ENCODE measurements around the gene PACRGL.

Gene PACRGL

GRCh38 chr4:20683766-20684165, 16.5 kb upstream of the PACRGL start:
- TF ChIP-seq CTCF (IDR thresholded peaks at IDR 0.05; ENCODE audit: low read depth, low read length) = no peak

DNA sequence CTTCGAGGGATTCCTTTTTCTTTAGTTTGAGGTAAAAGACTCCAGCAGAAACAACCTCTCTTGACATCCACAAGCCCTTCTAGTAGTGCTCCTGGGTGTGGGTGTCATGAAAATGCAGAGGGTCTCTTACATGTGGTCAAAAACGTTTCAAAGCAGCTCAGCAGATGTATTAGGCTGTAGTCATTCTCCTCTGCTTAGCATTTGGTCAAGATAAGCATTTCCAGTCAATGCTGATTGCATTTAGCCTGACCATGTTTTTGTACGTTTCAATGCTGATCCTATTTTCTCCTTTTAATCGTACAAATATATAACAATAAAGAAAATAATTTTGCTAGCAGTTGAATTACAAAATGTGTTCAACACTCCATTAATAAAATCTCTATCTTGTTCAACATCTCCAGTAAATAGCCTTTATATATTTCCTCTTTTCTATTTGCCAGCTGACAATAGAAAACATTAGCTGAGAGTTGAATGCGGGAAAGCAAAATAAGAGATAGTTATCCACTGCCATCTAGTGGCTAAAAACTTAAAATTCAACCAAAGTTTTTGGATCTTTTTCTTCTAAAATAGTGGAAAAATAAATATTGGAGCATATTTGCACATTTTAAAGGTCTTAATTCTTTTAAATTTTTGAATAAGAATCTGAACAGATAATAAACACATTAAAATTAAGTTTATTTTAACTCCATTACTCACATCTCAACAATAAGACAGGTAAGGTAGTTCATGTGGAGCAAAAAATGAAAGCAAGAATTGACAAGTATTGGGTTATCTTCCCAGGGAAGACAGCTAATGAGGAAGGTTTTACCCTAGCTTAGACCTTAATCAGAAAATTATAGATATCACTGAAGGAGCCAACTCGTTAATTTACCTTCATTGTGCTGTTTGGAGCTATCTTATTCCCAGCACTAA, 15.2 kb upstream of the PACRGL start:
- peak; percentile 44 for TF ChIP-seq CTCF (IDR thresholded peaks at IDR 0.05; ENCODE audit: low read depth, low read length)
- peak; percentile 36 to 56 for DNase-seq (ENCODE audit: low read depth in 2 of 2)
- H3K4me3 ChIP-seq (replicated peaks in 1 of 2; ENCODE audit: low read depth in 2 of 2, low read length in 2 of 2) = no peak overlapping the region

More at GRCh38 chr4:20683766-20684165, 16.5 kb upstream of the PACRGL start:
- DNase-seq (ENCODE audit: low read depth in 2 of 2) = no peak
- H3K4me3 ChIP-seq (replicated peaks in 1 of 2; ENCODE audit: low read depth in 2 of 2, low read length in 2 of 2) = no peak overlapping the region

GRCh38 chr4:20687864-20688263, 12.4 kb upstream of the PACRGL start:
- no peak for TF ChIP-seq CTCF (IDR thresholded peaks at IDR 0.05; ENCODE audit: low read depth, low read length)
- DNase-seq (ENCODE audit: low read depth in 2 of 2) = peak; percentile 58
- no peak overlapping the region for H3K4me3 ChIP-seq (replicated peaks in 1 of 2; ENCODE audit: low read depth in 2 of 2, low read length in 2 of 2)

DNA sequence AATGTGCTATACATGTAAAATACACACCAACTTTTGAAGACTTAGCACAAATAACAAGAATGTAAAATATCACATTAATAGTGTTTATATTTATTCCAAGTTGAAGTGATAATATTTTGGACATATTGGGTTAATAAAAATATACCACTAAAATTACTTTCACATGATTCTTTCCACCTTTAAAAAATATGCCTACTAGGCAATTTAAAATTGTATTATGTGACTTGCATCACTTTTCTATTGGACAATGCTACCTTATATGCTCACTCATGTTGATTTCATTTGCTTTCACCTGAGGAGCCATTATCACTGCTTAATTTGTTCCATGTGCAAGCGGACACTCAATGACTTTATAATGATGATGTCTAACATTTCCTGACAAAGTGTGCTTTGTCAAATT, 3.4 kb upstream of the PACRGL start:
- no peak for DNase-seq (ENCODE audit: low read depth in 2 of 2)
- no peak for TF ChIP-seq CTCF (IDR thresholded peaks at IDR 0.05; ENCODE audit: low read depth, low read length)
- no peak overlapping the region for H3K4me3 ChIP-seq (replicated peaks in 1 of 2; ENCODE audit: low read depth in 2 of 2, low read length in 2 of 2)

DNA sequence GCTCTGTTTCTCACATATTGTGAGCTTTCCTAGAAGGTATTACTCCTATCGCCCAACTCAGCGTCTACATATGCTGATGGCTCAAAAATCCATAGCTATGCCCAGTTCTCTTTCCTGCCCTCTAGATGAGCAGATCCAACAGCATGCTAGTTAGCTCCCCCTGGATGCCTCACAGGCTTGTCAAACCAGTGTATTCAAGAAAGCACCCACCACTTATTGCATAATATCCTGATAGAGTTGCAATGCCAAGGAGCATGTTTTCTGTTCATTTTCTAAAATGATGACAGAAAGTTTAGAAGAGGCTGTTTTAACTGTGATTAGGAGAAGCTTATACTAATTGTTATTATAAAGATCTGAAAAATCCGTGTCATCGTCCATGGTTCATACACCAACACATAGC, 1.9 kb upstream of the PACRGL start:
- DNase-seq (ENCODE audit: low read depth in 2 of 2) = peak; percentile 51 to 70
- no peak for TF ChIP-seq CTCF (IDR thresholded peaks at IDR 0.05; ENCODE audit: low read depth, low read length)
- H3K4me3 ChIP-seq (replicated peaks in 1 of 2; ENCODE audit: low read depth in 2 of 2, low read length in 2 of 2) = no peak overlapping the region

GRCh38 chr4:20698820-20699219, 1.4 kb upstream of the PACRGL start:
- TF ChIP-seq CTCF (IDR thresholded peaks at IDR 0.05; ENCODE audit: low read depth, low read length) = no peak
- no peak for DNase-seq (ENCODE audit: low read depth in 2 of 2)
- no peak overlapping the region for H3K4me3 ChIP-seq (replicated peaks in 1 of 2; ENCODE audit: low read depth in 2 of 2, low read length in 2 of 2)

All from cardiac fibroblast (primary cell).